ENCODE measurements around the gene KNSTRN. TPM values are rescaled to one million over a fixed set of nuclear protein-coding genes. Genes with fewer than 3 reads are reported as not detected.

The KNSTRN gene
- total and polyA plus RNA-seq, 2 of the 13 experiments (the other 11 are each of a cell fraction or from before 2014, with no cell fraction given), result 20.3 to 62.3 TPM

- Histone ChIP-seq H3K79me2 (ENCODE audit: insufficient read depth, low read length) (no peaks in the 10 kb centered on the region), H3K4me2 (ENCODE audit: low read depth, low read length) (peak overlapping the region; percentile 40), H3K27ac (ENCODE audit: extremely low read length, insufficient read depth, low read length) (no peak overlapping the region), H3K36me3 (replicated peaks in 1 of 2; ENCODE audit: control insufficient read depth in 1 of 2, insufficient read depth in 2 of 2, low read length in 2 of 2) (no peaks in the 10 kb centered on the region), H3K9ac (ENCODE audit: insufficient read depth, low read depth, low read length) (no peak overlapping the region), H3K9me3 (ENCODE audit: low read length) (no peaks in the 10 kb centered on the region), H3K27me3 (ENCODE audit: control insufficient read depth in 1 of 2, insufficient read depth in 2 of 2, low read length in 2 of 2) (peaks cover 0 to 7% of the 10 kb centered on the region in 2 experiments; a peak in 2 of 5 replicates), H3K4me1 (ENCODE audit: insufficient read depth, low read length) (peaks cover 80% of the 10 kb centered on the region), H4K20me1 (ENCODE audit: insufficient read depth, low read length) (no peaks in the 10 kb centered on the region), H2AFZ (ENCODE audit: low read length) (no peak overlapping the region), H3K4me3 (replicated peaks in 1 of 3; ENCODE audit: insufficient read depth in 1 of 3, low read depth in 2 of 3, low read length in 3 of 3) (peak overlapping the region in 1 of 3 experiments; percentile 30; a peak in 1 of 6 replicates)
- BruUV-seq (replicated peaks), result no TSS peak
- POLR2A ChIA-PET, result interaction anchor here (1.3 to 1.5 kb wide), 2 partner anchors 26 to 91 kb away, joined by 3 to 4 read pairs; no protein-coding TSS in a partner anchor
- DNase-seq (ENCODE audit: low spot score) (peak; percentile 74), FAIRE-seq (peak; percentile 76), ATAC-seq (peak; percentile 69)
- in situ Hi-C loops (cut with HindIII; ENCODE audit: extremely low pct_ligation_motif_present, low pct_unique_long_range_greater_than_20kb), result loop anchor here (5.0 kb wide), 1 partner anchor 73 kb away; no protein-coding TSS in a partner anchor
- intact Hi-C loops (cut with micrococcal nuclease; ENCODE audit: unreplicated experiment), result no loop called here
- CTCF ChIA-PET (ENCODE audit: low intra/inter-chr PET ratio, low total read pairs), result no interaction called here
- 11% methylated on average over 3 of the region's 5 CpGs for WGBS (ENCODE audit: low lambda C conversion rate)
- TF ChIP-seq HNF4A (CRISPR knock-in tag; IDR thresholded peaks at IDR 0.05) (peak; percentile 33; the same call in 1 of the 2 replicates), SPEN (CRISPR knock-in tag; IDR thresholded peaks at IDR 0.05; ENCODE audit: low read depth) (0 out of 2 replicates have a peak, but pooled peaks have one; percentile 22), HNF4G (IDR thresholded peaks at IDR 0.05; ENCODE audit: borderline replicate concordance, low read depth, low read length) (peak; percentile 4; the same call in 1 of the 2 replicates), HNF4G (CRISPR knock-in tag; IDR thresholded peaks at IDR 0.05; ENCODE audit: borderline replicate concordance, low read depth) (no peak), ZFX (CRISPR knock-in tag; IDR thresholded peaks at IDR 0.05; ENCODE audit: low read depth) (0 out of 2 replicates have a peak, but pooled peaks have one; percentile 13), BCL6 (CRISPR knock-in tag; IDR thresholded peaks at IDR 0.05) (peak; percentile 29; the same call in 1 of the 2 replicates), TEAD3 (CRISPR knock-in tag; optimal IDR thresholded peaks at IDR 0.05; ENCODE audit: borderline replicate concordance) (peak; percentile 12), ZUFSP (CRISPR knock-in tag; IDR thresholded peaks at IDR 0.05; ENCODE audit: borderline replicate concordance) (no peak), SMARCC2 (IDR thresholded peaks at IDR 0.05) (no peak), ZFY (CRISPR knock-in tag; IDR thresholded peaks at IDR 0.05) (peak; percentile 45; the same call in 1 of the 2 replicates), ZHX1 (CRISPR knock-in tag; IDR thresholded peaks at IDR 0.05; ENCODE audit: low read depth) (no peak)
Measured at GRCh38 chr15:40349163-40349562, 33.4 kb upstream of the KNSTRN start.
